ENCODE data around the gene CTSK. TPM values are rescaled to one million over a fixed set of nuclear protein-coding genes. Genes with fewer than 3 reads are reported as not detected.
"Not testable (repeated sequence)": the region's sequence is repeated elsewhere in the genome, so short reads cannot be mapped to it uniquely, and the experiment has no call there.

CTSK gene
- total RNA-seq, 4 donors from 2014 or later, result 46.3 to 98.0 (median 64.2) TPM

- H3K36me3 ChIP-seq, result peaks cover 39% of the 10 kb centered on the region
- no peaks in the 10 kb centered on the region for H3K27me3 ChIP-seq
- no peak for TF ChIP-seq CTCF (IDR thresholded peaks at IDR 0.05)
- no peak overlapping the region for H3K27ac ChIP-seq
- H3K4me3 ChIP-seq, result no peak overlapping the region
- whole genome bisulfite sequencing, result 47% methylated on average over 2 of the region's 2 CpGs
- H3K9me3 ChIP-seq, result no peaks in the 10 kb centered on the region
- H3K4me1 ChIP-seq, result no peaks in the 10 kb centered on the region
- DNase-seq (ENCODE audit: low spot score in 2 of 2), result no peak
Measured at GRCh38 chr1:150842343-150842742, 34.3 kb upstream of the CTSK start.

GRCh38 chr1:150841626-150842025 is 33.6 kb upstream of the CTSK start:
- Histone ChIP-seq H3K4me1 (no peaks in the 10 kb centered on the region), H3K4me3 (no peak overlapping the region), H3K27me3 (no peaks in the 10 kb centered on the region), H3K27ac (no peak overlapping the region), H3K9me3 (no peaks in the 10 kb centered on the region), H3K36me3 (peaks cover 41% of the 10 kb centered on the region)
- DNase-seq (ENCODE audit: low spot score in 2 of 2), result no peak
- 96% methylated on average over 3 of the region's 3 CpGs for WGBS
- no peak for TF ChIP-seq EP300 (IDR thresholded peaks at IDR 0.05)
- TF ChIP-seq POLR2AphosphoS5 (IDR thresholded peaks at IDR 0.05), result no peak
- no peak for TF ChIP-seq POLR2A (IDR thresholded peaks at IDR 0.05)
- no peak for TF ChIP-seq CTCF (IDR thresholded peaks at IDR 0.05)

GRCh38 chr1:150840850-150841249 is 32.8 kb upstream of the CTSK start:
- not testable (repeated sequence) for DNase-seq (ENCODE audit: low spot score in 2 of 2); H3K27ac ChIP-seq; H3K27me3 ChIP-seq; H3K4me3 ChIP-seq; H3K4me1 ChIP-seq; H3K9me3 ChIP-seq
- peaks cover 45% of the 10 kb centered on the region for H3K36me3 ChIP-seq
- 93% methylated on average over 11 of the region's 11 CpGs for WGBS

- 87% methylated on average over 6 of the region's 6 CpGs for WGBS
- Histone ChIP-seq H3K27me3 (no peaks in the 10 kb centered on the region), H3K36me3 (peaks cover 79% of the 10 kb centered on the region), H3K9me3 (no peaks in the 10 kb centered on the region), H3K27ac (no peak overlapping the region), H3K4me1 (no peaks in the 10 kb centered on the region), H3K4me3 (no peak overlapping the region)
- TF ChIP-seq POLR2A (IDR thresholded peaks at IDR 0.05) (no peak), CTCF (IDR thresholded peaks at IDR 0.05) (no peak), EP300 (IDR thresholded peaks at IDR 0.05) (no peak), POLR2AphosphoS5 (IDR thresholded peaks at IDR 0.05) (no peak)
- no peak for DNase-seq (ENCODE audit: low spot score in 2 of 2)
Measured at GRCh38 chr1:150836129-150836773, 28.2 kb upstream of the CTSK start.

GRCh38 chr1:150833961-150834360 is 25.9 kb upstream of the CTSK start:
- not testable (repeated sequence) for H3K27ac ChIP-seq; DNase-seq (ENCODE audit: low spot score in 2 of 2); H3K9me3 ChIP-seq; H3K27me3 ChIP-seq; H3K4me3 ChIP-seq; H3K4me1 ChIP-seq
- 89% methylated on average over 6 of the region's 6 CpGs for WGBS
- H3K36me3 ChIP-seq, result peaks cover 85% of the 10 kb centered on the region

GRCh38 chr1:150832597-150832996 is 24.5 kb upstream of the CTSK start:
- no peak overlapping the region for H3K4me3 ChIP-seq
- no peaks in the 10 kb centered on the region for H3K9me3 ChIP-seq
- H3K27me3 ChIP-seq, result no peaks in the 10 kb centered on the region
- H3K36me3 ChIP-seq, result peaks cover 90% of the 10 kb centered on the region
- DNase-seq (ENCODE audit: low spot score in 2 of 2), result no peak
- WGBS, result 83% methylated on average over 1 of the region's 1 CpG
- no peak for TF ChIP-seq POLR2AphosphoS5 (IDR thresholded peaks at IDR 0.05)
- no peak for TF ChIP-seq EP300 (IDR thresholded peaks at IDR 0.05)
- TF ChIP-seq CTCF (IDR thresholded peaks at IDR 0.05), result no peak
- no peak for TF ChIP-seq POLR2A (IDR thresholded peaks at IDR 0.05)
- H3K4me1 ChIP-seq, result no peaks in the 10 kb centered on the region
- no peak overlapping the region for H3K27ac ChIP-seq
